HepG2 (cell line): ENCODE results near the gene NOM1. TPM values are rescaled to one million over a fixed set of nuclear protein-coding genes. Genes with fewer than 3 reads are reported as not detected.

Source experiments
- ATAC-seq: fragments of 200-7000 bp; cut with Tn5 transposase; 3 replicates; pipeline ENCODE4 v1.9.1; 2020; ENCODE audit warnings: mild to moderate bottlenecking, moderate library complexity
- BruUV-seq: library from RNA; stranded (reverse); fragments of 400-500 nt; replicated peaks from 2 replicates; lab custom pipeline; 2021; lab: Mats Ljungman, UMichigan
- CTCF ChIA-PET: fragments of 300-600 bp; formaldehyde crosslinking; extraction: SDS; loops from one replicate; lab custom pipeline; 2021; ENCODE audit warnings: low total read pairs, inconsistent platforms, low intra/inter-chr PET ratio; lab: Yijun Ruan, JAX
- POLR2A ChIA-PET: fragments of 350-600 bp; sonication (Branson Sonifier 250); formaldehyde crosslinking; loops from one replicate; lab custom pipeline; 2020; ENCODE audit warnings: antibody characterized with exemption, inconsistent platforms; lab: Yijun Ruan, JAX
- DNase-seq: peaks from one replicate; pipeline ENCODE4 v3.0.0-alpha.2; 2015; ENCODE audit warnings: low spot score
- FAIRE-seq: peaks from 3 replicates; lab custom pipeline; 2011; peaks lifted over from hg19 to GRCh38; lab: Jason Lieb, UNC
- H2AFZ ChIP-seq: one replicate; pipeline ENCODE4 v1.6.1; 2011; ENCODE audit warnings: low read length, inconsistent platforms
- H3K27ac ChIP-seq: fragments of 300-600 bp; 3 replicates; pipeline ENCODE4 v1.8.0; 2011; ENCODE audit warnings: mixed run types, mild to moderate bottlenecking, mixed read lengths, low read length, inconsistent platforms; ENCODE audit not compliant: insufficient read depth; ENCODE audit errors: extremely low read length
- H3K27me3 ChIP-seq, 2 experiments: fragments of 200-600 bp in 1 of 2; 2 replicates in 1 of 2; 3 replicates in 1 of 2; pipeline versions ENCODE4 v1.6.0 to v1.8.0; 2011; ENCODE audit warnings: low read length in 2 of 2, mild to moderate bottlenecking in 2 of 2, moderate library complexity in 2 of 2, inconsistent platforms in 1 of 2; ENCODE audit not compliant: insufficient read depth in 2 of 2, control insufficient read depth in 1 of 2
- H3K36me3 ChIP-seq, 2 experiments: fragments of 200-600 bp in 1 of 2; replicated peaks in 1 of 2; 2 replicates in 1 of 2; 3 replicates in 1 of 2; pipeline versions ENCODE4 v1.5.1 to v1.8.0; 2011; ENCODE audit warnings: low read length in 2 of 2, inconsistent platforms in 1 of 2; ENCODE audit not compliant: insufficient read depth in 2 of 2, control insufficient read depth in 1 of 2
- H3K4me1 ChIP-seq: 2 replicates; pipeline ENCODE4 v1.5.1; 2012; ENCODE audit warnings: low read length, inconsistent platforms; ENCODE audit not compliant: insufficient read depth
- H3K4me2 ChIP-seq: 2 replicates; pipeline ENCODE4 v1.6.0; 2011; ENCODE audit warnings: low read depth, low read length, inconsistent platforms
- H3K4me3 ChIP-seq, 3 experiments: fragments of 200-600 bp in 1 of 3; sonication (generic), shearing (Covaris generic) in 1 of 3; replicated peaks in 1 of 3; 2 replicates each; pipeline ENCODE4 v1.5.1; 2011 to 2016; ENCODE audit warnings: low read length in 3 of 3, inconsistent platforms in 2 of 3, low read depth in 2 of 3, mild to moderate bottlenecking in 2 of 3, control low read depth in 1 of 3, mixed read lengths in 1 of 3; ENCODE audit not compliant: insufficient read depth in 1 of 3
- H3K79me2 ChIP-seq: one replicate; pipeline ENCODE4 v1.6.1; 2011; ENCODE audit warnings: low read length, inconsistent platforms; ENCODE audit not compliant: insufficient read depth
- H3K9ac ChIP-seq: 2 replicates; pipeline ENCODE4 v1.6.0; 2011; ENCODE audit warnings: mild to moderate bottlenecking, low read depth, low read length, inconsistent platforms; ENCODE audit not compliant: insufficient read depth
- H3K9me3 ChIP-seq: 2 replicates; pipeline ENCODE4 v1.5.1; 2012; ENCODE audit warnings: mild to moderate bottlenecking, low read length
- H4K20me1 ChIP-seq: 2 replicates; pipeline ENCODE4 v1.6.0; 2011; ENCODE audit warnings: inconsistent platforms, mild to moderate bottlenecking, low read length, moderate library complexity; ENCODE audit not compliant: insufficient read depth
- CBX1 ChIP-seq: IDR thresholded peaks from one replicate; pipeline ENCODE4 v1.6.1; 2016; ENCODE audit warnings: antibody characterized with exemption, low read depth
- FLYWCH1 ChIP-seq: sonication (generic); formaldehyde crosslinking; IDR thresholded peaks from 2 replicates; pipeline ENCODE4 v1.8.1; 2023; ENCODE audit warnings: mild to moderate bottlenecking, missing genetic modification reagents
- HHEX ChIP-seq: IDR thresholded peaks from 2 replicates; pipeline ENCODE4 v1.6.1; 2016; ENCODE audit warnings: control low read depth
- ISX ChIP-seq: sonication (generic); formaldehyde crosslinking; conservative IDR thresholded peaks from 2 replicates; pipeline ENCODE4 v1.5.0; 2020; ENCODE audit warnings: missing genetic modification reagents
- NONO ChIP-seq, 2 experiments: fragments of 450-650 bp in 1 of 2; sonication (generic) in 1 of 2; formaldehyde crosslinking in 1 of 2; IDR thresholded peaks in 1 of 2; conservative IDR thresholded peaks in 1 of 2; 2 replicates each; pipeline versions ENCODE4 v1.6.1 to v1.8.0; 2017 to 2022; ENCODE audit warnings: mild to moderate bottlenecking in 1 of 2, missing genetic modification reagents in 1 of 2, moderate library complexity in 1 of 2
- PAX8 ChIP-seq: sonication (generic); formaldehyde crosslinking; IDR thresholded peaks from 2 replicates; pipeline ENCODE4 v1.8.0; 2022; ENCODE audit warnings: mild to moderate bottlenecking, missing genetic modification reagents, borderline replicate concordance
- REL ChIP-seq: sonication (generic); formaldehyde crosslinking; conservative IDR thresholded peaks from 2 replicates; pipeline ENCODE4 v1.8.0; 2022; ENCODE audit warnings: mild to moderate bottlenecking, missing genetic modification reagents, moderate library complexity
- ZFP62 ChIP-seq: sonication (generic); formaldehyde crosslinking; IDR thresholded peaks from 2 replicates; pipeline ENCODE4 v1.4.0; 2020; ENCODE audit warnings: missing genetic modification reagents
- ZNF614 ChIP-seq: IDR thresholded peaks from 2 replicates; pipeline ENCODE4 v1.6.1; 2018; ENCODE audit warnings: missing biosample characterization, missing genetic modification reagents, inconsistent platforms, borderline replicate concordance
- WGBS: methylation state at CpG from one replicate; pipeline ENCODE4 v1.1.6; 2017; ENCODE audit warnings: low lambda C conversion rate; 5-methylcytosine and 5-hydroxymethylcytosine counted together
- in situ Hi-C: cut with HindIII; loops from 2 replicates; pipeline ENCODE4 v1.10.0; 2017; ENCODE audit warnings: low pct_unique_long_range_greater_than_20kb; ENCODE audit not compliant: extremely low pct_ligation_motif_present
- intact Hi-C: fragments of 100-400 bp; cut with micrococcal nuclease; formaldehyde crosslinking; loops from one replicate; pipeline ENCODE4 v1.10.0; 2022; ENCODE audit not compliant: unreplicated experiment
- polyA plus RNA-seq, 8 experiments: library from polyadenylated mRNA; depleted of rRNA in 3 of 8; stranded (reverse) in 7 of 8; unstranded in 1 of 8; fragments of >200 nt; fragmentation: Illumina TruSeq in 4 of 8; extraction: Trizol in 4 of 8; gene quantifications; 2 replicates each; pipeline versions ENCODE4 v1.2.1 to v1.2.3, GENCODE V29; 2011 to 2016; ENCODE audit warnings: low read depth in 4 of 8, missing spikeins in 1 of 8, mixed read lengths in 1 of 8; ENCODE audit not compliant: insufficient read depth in 1 of 8
- total RNA-seq, 5 experiments: library from RNA; depleted of rRNA; stranded (reverse); fragments of >200 nt; fragmentation: Illumina TruSeq; extraction: Trizol; gene quantifications; 2 replicates each; pipeline ENCODE4 v1.2.3, GENCODE V29; 2016; ENCODE audit warnings: low read depth in 1 of 5
- TF ChIP-seq, protein P1 (sequence below): sonication (generic); formaldehyde crosslinking; conservative IDR thresholded peaks from 2 replicates; pipeline ENCODE4 v1.4.0; 2020; ENCODE audit warnings: missing genetic modification reagents
- TF ChIP-seq, protein P2 (sequence below): sonication (generic); formaldehyde crosslinking; IDR thresholded peaks from 2 replicates; pipeline ENCODE4 v1.5.1; 2020; ENCODE audit warnings: missing genetic modification reagents, mild to moderate bottlenecking, borderline replicate concordance

Gene NOM1
- total and polyA plus RNA-seq, 2 of the 13 experiments (the other 11 are each of a cell fraction or from before 2014, with no cell fraction given): 14.2 to 26.2 TPM

DNA sequence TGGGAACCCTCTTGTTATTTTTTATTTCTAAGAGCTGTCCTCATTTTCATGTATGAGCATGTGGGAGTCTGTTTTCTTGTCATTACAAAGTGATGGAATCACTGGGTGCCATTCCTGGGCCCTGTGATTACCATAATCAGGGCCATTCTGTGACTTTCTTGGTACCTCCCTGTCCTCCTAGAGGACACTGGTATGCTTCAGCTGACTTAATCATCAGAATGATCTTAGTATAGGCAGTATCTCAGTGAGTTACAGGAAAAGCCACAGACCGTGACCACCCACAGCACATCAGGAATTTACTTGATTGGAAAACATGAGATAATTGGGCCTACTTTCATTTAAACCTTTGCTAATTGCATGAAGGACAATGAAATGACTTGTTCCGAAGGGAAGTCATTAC is 7.2 kb downstream of the NOM1 start (continued):
- TF ChIP-seq, protein P1, sequence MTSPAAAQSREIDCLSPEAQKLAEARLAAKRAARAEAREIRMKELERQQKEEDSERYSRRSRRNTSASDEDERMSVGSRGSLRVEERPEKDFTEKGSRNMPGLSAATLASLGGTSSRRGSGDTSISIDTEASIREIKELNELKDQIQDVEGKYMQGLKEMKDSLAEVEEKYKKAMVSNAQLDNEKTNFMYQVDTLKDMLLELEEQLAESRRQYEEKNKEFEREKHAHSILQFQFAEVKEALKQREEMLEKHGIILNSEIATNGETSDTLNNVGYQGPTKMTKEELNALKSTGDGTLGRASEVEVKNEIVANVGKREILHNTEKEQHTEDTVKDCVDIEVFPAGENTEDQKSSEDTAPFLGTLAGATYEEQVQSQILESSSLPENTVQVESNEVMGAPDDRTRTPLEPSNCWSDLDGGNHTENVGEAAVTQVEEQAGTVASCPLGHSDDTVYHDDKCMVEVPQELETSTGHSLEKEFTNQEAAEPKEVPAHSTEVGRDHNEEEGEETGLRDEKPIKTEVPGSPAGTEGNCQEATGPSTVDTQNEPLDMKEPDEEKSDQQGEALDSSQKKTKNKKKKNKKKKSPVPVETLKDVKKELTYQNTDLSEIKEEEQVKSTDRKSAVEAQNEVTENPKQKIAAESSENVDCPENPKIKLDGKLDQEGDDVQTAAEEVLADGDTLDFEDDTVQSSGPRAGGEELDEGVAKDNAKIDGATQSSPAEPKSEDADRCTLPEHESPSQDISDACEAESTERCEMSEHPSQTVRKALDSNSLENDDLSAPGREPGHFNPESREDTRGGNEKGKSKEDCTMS (CRISPR knock-in tag): no peak
- TF ChIP-seq, protein P2, sequence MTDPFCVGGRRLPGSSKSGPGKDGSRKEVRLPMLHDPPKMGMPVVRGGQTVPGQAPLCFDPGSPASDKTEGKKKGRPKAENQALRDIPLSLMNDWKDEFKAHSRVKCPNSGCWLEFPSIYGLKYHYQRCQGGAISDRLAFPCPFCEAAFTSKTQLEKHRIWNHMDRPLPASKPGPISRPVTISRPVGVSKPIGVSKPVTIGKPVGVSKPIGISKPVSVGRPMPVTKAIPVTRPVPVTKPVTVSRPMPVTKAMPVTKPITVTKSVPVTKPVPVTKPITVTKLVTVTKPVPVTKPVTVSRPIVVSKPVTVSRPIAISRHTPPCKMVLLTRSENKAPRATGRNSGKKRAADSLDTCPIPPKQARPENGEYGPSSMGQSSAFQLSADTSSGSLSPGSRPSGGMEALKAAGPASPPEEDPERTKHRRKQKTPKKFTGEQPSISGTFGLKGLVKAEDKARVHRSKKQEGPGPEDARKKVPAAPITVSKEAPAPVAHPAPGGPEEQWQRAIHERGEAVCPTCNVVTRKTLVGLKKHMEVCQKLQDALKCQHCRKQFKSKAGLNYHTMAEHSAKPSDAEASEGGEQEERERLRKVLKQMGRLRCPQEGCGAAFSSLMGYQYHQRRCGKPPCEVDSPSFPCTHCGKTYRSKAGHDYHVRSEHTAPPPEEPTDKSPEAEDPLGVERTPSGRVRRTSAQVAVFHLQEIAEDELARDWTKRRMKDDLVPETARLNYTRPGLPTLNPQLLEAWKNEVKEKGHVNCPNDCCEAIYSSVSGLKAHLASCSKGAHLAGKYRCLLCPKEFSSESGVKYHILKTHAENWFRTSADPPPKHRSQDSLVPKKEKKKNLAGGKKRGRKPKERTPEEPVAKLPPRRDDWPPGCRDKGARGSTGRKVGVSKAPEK (CRISPR knock-in tag): no peak
- TF ChIP-seq PAX8 (CRISPR knock-in tag) (no peak), ZFP62 (no peak), REL (CRISPR knock-in tag) (no peak)

DNA sequence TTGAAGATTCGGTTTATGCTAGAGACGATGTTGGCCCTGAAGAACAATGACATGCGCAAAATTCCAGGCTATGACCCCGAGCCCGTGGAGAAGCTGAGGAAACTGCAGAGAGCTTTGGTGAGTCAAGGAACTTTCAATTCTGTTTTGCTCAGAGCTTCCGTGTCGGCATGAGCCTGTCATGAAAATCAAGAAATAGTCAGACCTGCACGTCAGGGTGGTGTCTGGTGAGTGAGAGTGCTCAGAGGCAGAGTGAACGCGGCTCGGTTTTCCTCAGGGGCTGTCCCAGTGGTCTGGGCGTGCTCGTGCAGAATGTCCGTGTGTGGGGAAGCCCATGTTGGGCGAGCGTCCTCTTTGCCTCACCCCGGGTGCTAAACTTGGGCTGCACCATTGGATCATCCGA is 12.6 kb downstream of the NOM1 start:
- Histone ChIP-seq H3K27me3 (no peaks in the 10 kb centered on the region), H3K79me2 (no peaks in the 10 kb centered on the region), H3K4me2 (no peak overlapping the region), H2AFZ (no peak overlapping the region), H4K20me1 (no peaks in the 10 kb centered on the region), H3K27ac (no peak overlapping the region), H3K9me3 (no peaks in the 10 kb centered on the region), H3K36me3 (peaks cover 42 to 87% of the 10 kb centered on the region in 2 experiments), H3K9ac (no peak overlapping the region), H3K4me3 (no peak overlapping the region), H3K4me1 (no peaks in the 10 kb centered on the region)
- in situ Hi-C loops (loop anchor here (25.0 kb wide), 1 partner anchor 300 kb away; no protein-coding TSS in a partner anchor), intact Hi-C loops (no loop called here)
- 98% methylated on average over 17 of the region's 18 CpGs for WGBS
- no TSS peak for BruUV-seq
- no peak for FAIRE-seq
- no peak for TF ChIP-seq ISX
- TF ChIP-seq HHEX (CRISPR knock-in tag): no peak
- no peak for TF ChIP-seq FLYWCH1 (CRISPR knock-in tag)
- TF ChIP-seq NONO (IDR thresholded peaks at IDR 0.05): no peak
- no peak for TF ChIP-seq NONO (CRISPR knock-in tag; conservative IDR thresholded peaks at IDR 0.05)
- TF ChIP-seq ZNF614 (CRISPR knock-in tag): no peak
- TF ChIP-seq CBX1: no peak
- DNase-seq: no peak
- CTCF ChIA-PET: no interaction called here
- no peak for ATAC-seq
- POLR2A ChIA-PET: no interaction called here
